HL-60 (cell line): ENCODE results near the gene CFAP74.
"Not testable (repeated sequence)": the region's sequence is repeated elsewhere in the genome, so short reads cannot be mapped to it uniquely, and the experiment has no call there.

Experiments used
- DNase-seq, 2 experiments: peaks; one replicate each; pipeline ENCODE4 v3.0.0-alpha.2; 2010 to 2020; ENCODE audit warnings: low read depth in 1 of 2, low spot score in 1 of 2
- H3K27ac ChIP-seq: fragments of 250-450 bp; sonication (Bioruptor Pico); replicated peaks from 2 replicates; pipeline ENCODE4 v1.5.1; 2020; ENCODE audit warnings: mild to moderate bottlenecking, moderate library complexity
- H3K27me3 ChIP-seq: fragments of 250-450 bp; sonication (Bioruptor Pico); 2 replicates; pipeline ENCODE4 v1.5.1; 2021; ENCODE audit warnings: mild to moderate bottlenecking, moderate library complexity; ENCODE audit not compliant: insufficient read depth, poor library complexity, severe bottlenecking
- H3K4me3 ChIP-seq: replicated peaks from 2 replicates; pipeline ENCODE4 v1.5.1; 2011; ENCODE audit warnings: mild to moderate bottlenecking, control low read depth, low read length; ENCODE audit not compliant: insufficient read depth
- GABPA ChIP-seq: IDR thresholded peaks from 2 replicates; pipeline ENCODE4 v1.6.1; 2012; ENCODE audit warnings: low read depth
- POLR2AphosphoS5 ChIP-seq: IDR thresholded peaks from 2 replicates; pipeline ENCODE4 v1.6.1; 2012; ENCODE audit warnings: low read depth
- SPI1 ChIP-seq: IDR thresholded peaks from 2 replicates; pipeline ENCODE4 v1.6.1; 2012; ENCODE audit warnings: low read depth, mild to moderate bottlenecking, borderline replicate concordance
- TF ChIP-seq, protein P1 (sequence below): IDR thresholded peaks from one replicate; pipeline ENCODE4 v1.5.1; 2011; ENCODE audit warnings: low read length, control low read depth, inconsistent platforms; ENCODE audit not compliant: insufficient read depth
- TF ChIP-seq, protein P2 (sequence below): IDR thresholded peaks from 2 replicates; pipeline ENCODE4 v1.6.1; 2012; ENCODE audit warnings: low read depth; ENCODE audit not compliant: insufficient replicate concordance

CFAP74 gene

DNA sequence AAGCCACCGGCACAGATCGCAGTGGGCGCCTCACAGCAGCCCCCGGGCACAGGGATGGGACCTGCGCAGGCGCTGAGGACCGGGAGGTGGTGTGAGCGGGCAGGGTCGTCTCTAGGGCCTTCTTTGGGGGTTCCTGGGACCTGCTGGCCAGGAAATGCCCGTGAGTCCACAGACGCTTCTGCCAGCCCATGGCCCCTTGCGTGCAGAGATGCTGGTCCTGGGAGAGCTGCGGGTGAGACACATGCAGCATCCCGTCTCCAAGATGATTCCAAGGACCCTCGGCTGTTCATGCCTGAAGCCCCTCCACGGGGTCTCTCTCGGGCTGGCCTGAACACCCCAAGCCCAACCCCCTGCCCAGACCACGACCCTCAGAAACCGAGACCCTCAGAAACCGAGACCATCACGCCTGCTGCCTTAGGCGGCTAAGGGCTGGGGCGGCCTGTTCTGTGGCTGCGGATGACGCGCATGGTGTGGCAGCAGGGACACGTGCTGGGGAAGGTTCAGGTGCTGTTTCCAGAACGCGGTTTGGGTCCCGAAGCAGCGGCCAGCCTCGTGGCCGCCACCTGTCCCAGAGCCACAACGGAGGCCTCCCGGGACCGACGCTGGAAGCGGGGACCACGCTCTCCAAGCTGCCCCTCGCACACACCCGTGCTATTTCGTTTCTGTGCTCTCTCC is 23.0 kb downstream of the CFAP74 start:
- no peak overlapping the region for H3K4me3 ChIP-seq
- DNase-seq = no peak
- no peak for TF ChIP-seq GABPA
- TF ChIP-seq SPI1 = no peak
- TF ChIP-seq, protein P1, sequence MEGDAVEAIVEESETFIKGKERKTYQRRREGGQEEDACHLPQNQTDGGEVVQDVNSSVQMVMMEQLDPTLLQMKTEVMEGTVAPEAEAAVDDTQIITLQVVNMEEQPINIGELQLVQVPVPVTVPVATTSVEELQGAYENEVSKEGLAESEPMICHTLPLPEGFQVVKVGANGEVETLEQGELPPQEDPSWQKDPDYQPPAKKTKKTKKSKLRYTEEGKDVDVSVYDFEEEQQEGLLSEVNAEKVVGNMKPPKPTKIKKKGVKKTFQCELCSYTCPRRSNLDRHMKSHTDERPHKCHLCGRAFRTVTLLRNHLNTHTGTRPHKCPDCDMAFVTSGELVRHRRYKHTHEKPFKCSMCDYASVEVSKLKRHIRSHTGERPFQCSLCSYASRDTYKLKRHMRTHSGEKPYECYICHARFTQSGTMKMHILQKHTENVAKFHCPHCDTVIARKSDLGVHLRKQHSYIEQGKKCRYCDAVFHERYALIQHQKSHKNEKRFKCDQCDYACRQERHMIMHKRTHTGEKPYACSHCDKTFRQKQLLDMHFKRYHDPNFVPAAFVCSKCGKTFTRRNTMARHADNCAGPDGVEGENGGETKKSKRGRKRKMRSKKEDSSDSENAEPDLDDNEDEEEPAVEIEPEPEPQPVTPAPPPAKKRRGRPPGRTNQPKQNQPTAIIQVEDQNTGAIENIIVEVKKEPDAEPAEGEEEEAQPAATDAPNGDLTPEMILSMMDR = no peak
- no peak overlapping the region for H3K27ac ChIP-seq
- no peaks in the 10 kb centered on the region for H3K27me3 ChIP-seq

DNA sequence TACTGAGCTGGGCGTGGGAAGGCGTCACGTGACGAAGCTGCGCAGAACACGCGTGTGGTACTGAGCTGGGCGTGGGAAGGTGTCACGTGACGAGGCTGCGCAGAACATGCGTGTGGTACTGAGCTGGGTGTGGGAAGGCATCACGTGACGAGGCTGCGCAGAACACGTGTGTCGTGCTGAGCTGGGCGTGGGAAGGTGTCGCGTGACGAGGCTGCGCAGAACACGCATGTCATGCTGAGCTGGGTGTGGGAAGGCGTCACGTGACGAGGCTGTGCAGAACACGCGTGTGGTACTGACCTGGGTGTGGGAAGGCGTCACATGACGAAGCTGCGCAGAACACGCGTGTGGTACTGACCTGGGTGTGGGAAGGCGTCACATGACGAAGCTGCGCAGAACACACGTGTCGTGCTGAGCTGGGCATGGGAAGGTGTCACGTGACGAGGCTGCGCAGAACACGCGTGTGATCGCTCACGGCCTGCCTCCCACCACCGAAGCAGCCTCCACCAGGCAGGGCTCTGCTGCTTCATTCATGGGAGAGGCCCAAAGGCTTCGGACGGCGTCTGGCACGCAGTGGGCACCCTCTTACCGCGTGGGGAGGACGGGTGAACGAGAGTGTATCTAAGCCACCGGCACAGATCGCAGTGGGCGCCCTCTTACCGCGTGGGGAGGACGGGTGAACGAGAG is 24.0 kb downstream of the CFAP74 start:
- TF ChIP-seq POLR2AphosphoS5 = no peak
- no peak for TF ChIP-seq GABPA
- TF ChIP-seq, protein P2, sequence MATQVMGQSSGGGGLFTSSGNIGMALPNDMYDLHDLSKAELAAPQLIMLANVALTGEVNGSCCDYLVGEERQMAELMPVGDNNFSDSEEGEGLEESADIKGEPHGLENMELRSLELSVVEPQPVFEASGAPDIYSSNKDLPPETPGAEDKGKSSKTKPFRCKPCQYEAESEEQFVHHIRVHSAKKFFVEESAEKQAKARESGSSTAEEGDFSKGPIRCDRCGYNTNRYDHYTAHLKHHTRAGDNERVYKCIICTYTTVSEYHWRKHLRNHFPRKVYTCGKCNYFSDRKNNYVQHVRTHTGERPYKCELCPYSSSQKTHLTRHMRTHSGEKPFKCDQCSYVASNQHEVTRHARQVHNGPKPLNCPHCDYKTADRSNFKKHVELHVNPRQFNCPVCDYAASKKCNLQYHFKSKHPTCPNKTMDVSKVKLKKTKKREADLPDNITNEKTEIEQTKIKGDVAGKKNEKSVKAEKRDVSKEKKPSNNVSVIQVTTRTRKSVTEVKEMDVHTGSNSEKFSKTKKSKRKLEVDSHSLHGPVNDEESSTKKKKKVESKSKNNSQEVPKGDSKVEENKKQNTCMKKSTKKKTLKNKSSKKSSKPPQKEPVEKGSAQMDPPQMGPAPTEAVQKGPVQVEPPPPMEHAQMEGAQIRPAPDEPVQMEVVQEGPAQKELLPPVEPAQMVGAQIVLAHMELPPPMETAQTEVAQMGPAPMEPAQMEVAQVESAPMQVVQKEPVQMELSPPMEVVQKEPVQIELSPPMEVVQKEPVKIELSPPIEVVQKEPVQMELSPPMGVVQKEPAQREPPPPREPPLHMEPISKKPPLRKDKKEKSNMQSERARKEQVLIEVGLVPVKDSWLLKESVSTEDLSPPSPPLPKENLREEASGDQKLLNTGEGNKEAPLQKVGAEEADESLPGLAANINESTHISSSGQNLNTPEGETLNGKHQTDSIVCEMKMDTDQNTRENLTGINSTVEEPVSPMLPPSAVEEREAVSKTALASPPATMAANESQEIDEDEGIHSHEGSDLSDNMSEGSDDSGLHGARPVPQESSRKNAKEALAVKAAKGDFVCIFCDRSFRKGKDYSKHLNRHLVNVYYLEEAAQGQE = no peak
- TF ChIP-seq SPI1 = no peak
- TF ChIP-seq, protein P1 = no peak
- no peak for DNase-seq
- no peak overlapping the region for H3K27ac ChIP-seq
- H3K4me3 ChIP-seq = no peak overlapping the region
- no peaks in the 10 kb centered on the region for H3K27me3 ChIP-seq

DNA sequence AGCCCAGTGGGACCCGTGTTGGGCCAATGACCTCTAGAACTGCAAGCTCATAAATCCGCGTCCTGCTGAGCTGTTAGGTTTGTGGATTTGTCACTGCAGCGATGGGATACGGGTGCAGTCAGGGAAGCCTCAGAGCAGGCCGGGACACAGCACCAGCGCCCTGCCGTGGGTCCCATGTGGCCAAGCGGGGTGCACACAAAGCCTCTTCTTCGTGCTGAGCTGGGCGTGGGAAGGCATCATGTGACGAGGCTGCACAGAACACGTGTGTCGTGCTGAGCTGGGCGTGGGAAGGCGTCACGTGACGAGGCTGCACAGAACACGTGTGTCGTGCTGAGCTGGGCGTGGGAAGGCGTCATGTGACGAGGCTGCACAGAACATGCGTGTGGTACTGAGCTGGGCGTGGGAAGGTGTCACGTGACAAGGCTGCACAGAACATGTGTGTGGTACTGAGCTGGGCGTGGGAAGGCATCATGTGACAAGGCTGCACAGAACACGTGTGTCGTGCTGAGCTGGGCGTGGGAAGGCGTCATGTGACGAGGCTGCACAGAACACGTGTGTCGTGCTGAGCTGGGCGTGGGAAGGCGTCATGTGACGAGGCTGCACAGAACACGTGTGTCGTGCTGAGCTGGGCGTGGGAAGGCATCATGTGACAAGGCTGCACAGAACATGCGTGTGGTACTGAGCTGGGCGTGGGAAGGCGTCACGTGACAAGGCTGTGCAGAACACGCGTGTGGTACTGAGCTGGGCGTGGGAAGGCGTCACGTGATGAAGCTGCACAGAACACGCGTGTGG is 24.7 kb downstream of the CFAP74 start:
- not testable (repeated sequence) for DNase-seq, H3K27ac ChIP-seq, H3K27me3 ChIP-seq, H3K4me3 ChIP-seq

DNA sequence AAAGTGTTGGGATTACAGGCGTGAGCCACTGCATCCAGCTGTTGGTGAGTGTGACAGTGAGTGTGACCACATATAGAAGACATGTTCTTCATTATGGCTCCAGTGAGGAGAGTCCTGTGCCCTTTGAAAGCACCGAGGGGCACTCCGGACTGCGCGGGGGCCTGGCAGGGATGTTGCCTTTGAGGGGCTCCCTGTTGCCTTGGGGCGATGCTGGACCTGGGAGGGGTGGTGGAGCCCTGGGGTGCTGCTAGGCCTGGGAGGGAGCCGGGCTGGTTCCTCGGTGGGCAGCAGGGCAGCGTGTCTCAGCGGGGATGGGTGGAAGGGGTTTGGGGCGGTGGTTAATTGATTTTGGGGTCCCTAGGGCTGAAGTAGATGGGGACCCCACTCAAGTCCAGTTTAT is 25.5 kb downstream of the CFAP74 start:
- TF ChIP-seq, protein P1 = no peak
- TF ChIP-seq POLR2AphosphoS5 = no peak
- TF ChIP-seq, protein P2 = no peak
- TF ChIP-seq GABPA = no peak
- TF ChIP-seq SPI1 = no peak
- H3K4me3 ChIP-seq = no peak overlapping the region
- DNase-seq = no peak
- no peak overlapping the region for H3K27ac ChIP-seq
- H3K27me3 ChIP-seq = no peaks in the 10 kb centered on the region
